NCI-H345 treated with DMSO at 0.1 percent for 48 hours (cell line): ENCODE data around the gene HCRT.
"Not testable (repeated sequence)": the region's sequence is repeated elsewhere in the genome, so short reads cannot be mapped to it uniquely, and the experiment has no call there.

ENCODE experiments used
- DNase-seq: peaks from one replicate; lab custom pipeline; 2025; ENCODE audit not compliant: unreplicated experiment; lab: John Stamatoyannopoulos, UW

HCRT gene

GRCh38 chr17:42180411-42180921, 4.8 kb downstream of the HCRT start:
- no peak for DNase-seq

GRCh38 chr17:42179911-42180410, 5.3 kb downstream of the HCRT start:
- DNase-seq, result no peak

GRCh38 chr17:42179335-42179734, 5.9 kb downstream of the HCRT start:
- no peak for DNase-seq

- no peak for DNase-seq
Observed at GRCh38 chr17:42178817-42179216, 6.4 kb downstream of the HCRT start.

GRCh38 chr17:42177684-42178083, 7.6 kb downstream of the HCRT start:
- DNase-seq, result no peak

- DNase-seq, result no peak
Observed at GRCh38 chr17:42174126-42174783, 11.0 kb downstream of the HCRT start.

- no peak for DNase-seq
Observed at GRCh38 chr17:42171831-42172230, 13.4 kb downstream of the HCRT start.

GRCh38 chr17:42169351-42169750, 15.9 kb downstream of the HCRT start:
- DNase-seq, result no peak

GRCh38 chr17:42167807-42168206, 17.4 kb downstream of the HCRT start:
- DNase-seq, result no peak

GRCh38 chr17:42166196-42166763, 19.0 kb downstream of the HCRT start:
- no peak for DNase-seq

GRCh38 chr17:42165751-42166150, 19.5 kb downstream of the HCRT start:
- DNase-seq, result no peak

GRCh38 chr17:42163696-42164407, 21.4 kb downstream of the HCRT start:
- no peak for DNase-seq

GRCh38 chr17:42163113-42163512, 22.1 kb downstream of the HCRT start:
- DNase-seq, result no peak

- no peak for DNase-seq
Observed at GRCh38 chr17:42160531-42160910, 24.7 kb downstream of the HCRT start.

GRCh38 chr17:42159796-42160530, 25.3 kb downstream of the HCRT start:
- DNase-seq, result no peak

GRCh38 chr17:42155614-42156045, 29.6 kb downstream of the HCRT start:
- DNase-seq, result no peak

- DNase-seq, result no peak
Observed at GRCh38 chr17:42153919-42154742, 31.1 kb downstream of the HCRT start.

- DNase-seq, result no peak
Observed at GRCh38 chr17:42146911-42147607, 38.2 kb downstream of the HCRT start.

- not testable (repeated sequence) for DNase-seq
Observed at GRCh38 chr17:42143138-42143537, 42.1 kb downstream of the HCRT start.

- no peak for DNase-seq
Observed at GRCh38 chr17:42142371-42142896, 42.8 kb downstream of the HCRT start.
